BJ (cell line): ENCODE data around the gene C17orf50. TPM values are rescaled to one million over a fixed set of nuclear protein-coding genes. Genes with fewer than 3 reads are reported as not detected.

Experiments used
- CTCF ChIA-PET: fragments of 350-600 bp; formaldehyde crosslinking; extraction: SDS; loops from one replicate; lab custom pipeline; 2021; ENCODE audit warnings: antibody characterized with exemption, inconsistent platforms; lab: Yijun Ruan, JAX
- POLR2A ChIA-PET: fragments of 300-600 bp; sonication (Branson Sonifier 250); formaldehyde crosslinking; extraction: SDS; loops from one replicate; lab custom pipeline; 2021; ENCODE audit warnings: antibody characterized with exemption; lab: Charles Lee
- DNase-seq: peaks from one replicate; pipeline ENCODE4 v3.0.0-alpha.2; 2011; ENCODE audit warnings: low read depth
- H3K27me3 ChIP-seq: 2 replicates; pipeline ENCODE4 v1.6.0; 2011; ENCODE audit warnings: low read length; ENCODE audit not compliant: control insufficient read depth, insufficient read depth
- H3K36me3 ChIP-seq: 2 replicates; pipeline ENCODE4 v1.5.1; 2011; ENCODE audit warnings: low read length; ENCODE audit not compliant: control insufficient read depth, insufficient read depth
- H3K4me3 ChIP-seq: 2 replicates; pipeline ENCODE4 v1.5.1; 2011; ENCODE audit warnings: low read depth, mild to moderate bottlenecking, control low read depth, low read length
- CTCF ChIP-seq: IDR thresholded peaks from 2 replicates; pipeline ENCODE4 v1.5.1; 2011; ENCODE audit warnings: low read depth, mild to moderate bottlenecking, control low read depth, inconsistent platforms, low read length, moderate library complexity; ENCODE audit not compliant: insufficient read depth
- polyA plus RNA-seq: library from polyadenylated mRNA; depleted of rRNA; stranded (reverse); fragments of >200 nt; gene quantifications from 2 replicates; pipeline ENCODE4 v1.2.3, GENCODE V29; 2011

C17orf50 gene
- polyA plus RNA-seq, 1 experiment = not detected

GRCh38 chr17:35716173-35716572 lies 44.5 kb upstream of the C17orf50 start:
- no peaks in the 10 kb centered on the region for H3K27me3 ChIP-seq
- no peak for TF ChIP-seq CTCF
- CTCF ChIA-PET = interaction anchor here (0.6 to 3.2 kb wide), 6 partner anchors 11 to 479 kb away, joined by 3 to 18 read pairs (median 4); no protein-coding TSS in a partner anchor
- H3K36me3 ChIP-seq = peaks cover 4% of the 10 kb centered on the region
- H3K4me3 ChIP-seq = no peak overlapping the region
- DNase-seq = no peak
- POLR2A ChIA-PET = no interaction called here

GRCh38 chr17:35716897-35717465 lies 43.7 kb upstream of the C17orf50 start:
- H3K36me3 ChIP-seq = peaks cover 5% of the 10 kb centered on the region
- ChIA-PET CTCF (interaction anchor here (0.6 to 3.2 kb wide), 5 partner anchors 10 to 479 kb away, joined by 3 to 18 read pairs (median 4); no protein-coding TSS in a partner anchor), POLR2A (no interaction called here)
- TF ChIP-seq CTCF = no peak
- peak; percentile 4 for DNase-seq
- no peaks in the 10 kb centered on the region for H3K27me3 ChIP-seq
- no peak overlapping the region for H3K4me3 ChIP-seq

DNA sequence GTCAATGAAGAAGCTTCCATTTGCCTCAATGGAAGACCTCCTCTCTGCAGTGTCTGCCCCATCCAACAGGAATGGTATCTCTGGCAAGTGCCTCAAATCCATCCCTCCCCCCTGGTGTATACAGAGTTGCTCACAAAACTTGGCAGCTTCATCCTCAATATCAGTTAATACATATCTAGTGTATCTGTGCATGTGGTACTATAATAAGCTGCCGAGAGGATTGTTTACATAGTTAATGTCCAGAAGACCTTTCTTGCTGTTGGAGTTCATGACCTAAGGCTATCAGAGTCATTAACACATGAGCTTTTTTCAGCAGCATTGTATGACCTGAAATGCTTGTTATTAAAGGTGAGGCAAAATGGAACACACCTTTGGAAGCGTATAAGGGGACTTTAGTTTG lies 43.2 kb upstream of the C17orf50 start:
- H3K4me3 ChIP-seq = no peak overlapping the region
- H3K36me3 ChIP-seq = peaks cover 5% of the 10 kb centered on the region
- POLR2A ChIA-PET = no interaction called here
- no peak for TF ChIP-seq CTCF
- CTCF ChIA-PET = interaction anchor here (2.3 to 3.2 kb wide), 2 partner anchors 9 to 30 kb away, joined by 11 to 18 read pairs; no protein-coding TSS in a partner anchor
- DNase-seq = no peak
- no peaks in the 10 kb centered on the region for H3K27me3 ChIP-seq

DNA sequence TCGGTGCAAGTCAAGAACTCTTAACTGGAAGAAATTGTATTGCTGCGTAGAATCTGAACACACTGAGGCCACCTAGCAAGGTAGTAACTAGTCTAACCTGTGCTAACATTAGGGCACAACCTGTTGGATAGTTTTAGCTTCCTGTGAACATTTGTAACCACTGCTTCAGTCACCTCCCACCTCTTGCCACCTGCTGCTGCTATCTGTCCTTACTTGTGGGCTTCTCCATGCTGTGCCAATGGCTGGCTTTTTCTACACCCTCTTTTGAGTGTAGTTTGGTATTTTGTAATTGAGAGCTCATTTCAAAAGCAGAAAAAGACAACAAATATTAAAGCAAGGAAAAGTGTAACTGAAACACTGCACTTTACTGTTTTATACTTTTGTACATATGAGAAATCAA lies 37.0 kb upstream of the C17orf50 start:
- Histone ChIP-seq H3K27me3 (no peaks in the 10 kb centered on the region), H3K36me3 (peaks cover 7% of the 10 kb centered on the region), H3K4me3 (no peak overlapping the region)
- no peak for DNase-seq
- ChIA-PET POLR2A (no interaction called here), CTCF (interaction anchor here (0.7 to 2.0 kb wide), 3 partner anchors 24 to 132 kb away, joined by 3 to 4 read pairs (median 3); no protein-coding TSS in a partner anchor)
- no peak for TF ChIP-seq CTCF

- no peak for TF ChIP-seq CTCF
- POLR2A ChIA-PET = no interaction called here
- CTCF ChIA-PET = interaction anchor here (0.9 to 3.8 kb wide), 3 partner anchors 8 to 112 kb away, joined by 3 to 18 read pairs (median 3); no protein-coding TSS in a partner anchor
Observed at GRCh38 chr17:35725058-35725457, 35.6 kb upstream of the C17orf50 start.

More at GRCh38 chr17:35725058-35725457, 35.6 kb upstream of the C17orf50 start:
- DNase-seq = no peak
- Histone ChIP-seq H3K36me3 (peaks cover 5% of the 10 kb centered on the region), H3K4me3 (no peak overlapping the region), H3K27me3 (no peaks in the 10 kb centered on the region)
